SK-N-SH (cell line): ENCODE data around the gene MAEA.

Experiments
- EP300 ChIP-seq, 2 experiments: IDR thresholded peaks; 2 replicates each; pipeline versions ENCODE4 v1.4.0 to v1.6.1; 2012; ENCODE audit warnings: borderline replicate concordance in 1 of 2, low read depth in 1 of 2, low read length in 1 of 2
- GATA2 ChIP-seq: sonication (generic); formaldehyde crosslinking; IDR thresholded peaks from 2 replicates; pipeline ENCODE4 v1.5.0; 2020; ENCODE audit warnings: mild to moderate bottlenecking, missing genetic modification reagents
- MEF2A ChIP-seq: IDR thresholded peaks from 2 replicates; pipeline ENCODE4 v1.4.0; 2012; ENCODE audit warnings: low read depth, borderline replicate concordance
- RCOR1 ChIP-seq: fragments of 150-350 bp; IDR thresholded peaks from 2 replicates; pipeline ENCODE4 v1.6.1; 2017; ENCODE audit warnings: antibody characterized with exemption, low read length
- REST ChIP-seq: IDR thresholded peaks from 2 replicates; pipeline ENCODE4 v1.6.1; 2012; ENCODE audit warnings: mild to moderate bottlenecking, low read depth, low read length, moderate library complexity
- SIN3A ChIP-seq: IDR thresholded peaks from 2 replicates; pipeline ENCODE4 v1.6.1; 2012; ENCODE audit warnings: low read depth, mild to moderate bottlenecking, low read length, moderate library complexity, borderline replicate concordance
- YY1 ChIP-seq: IDR thresholded peaks from 2 replicates; pipeline ENCODE4 v1.4.0; 2012; ENCODE audit warnings: low read depth, mild to moderate bottlenecking
- TF ChIP-seq, protein P1 (sequence below): fragments of 200-600 bp; sonication (generic); IDR thresholded peaks from 2 replicates; pipeline ENCODE4 v1.6.1; 2017; ENCODE audit warnings: antibody characterized with exemption, mild to moderate bottlenecking, moderate library complexity

DNA sequence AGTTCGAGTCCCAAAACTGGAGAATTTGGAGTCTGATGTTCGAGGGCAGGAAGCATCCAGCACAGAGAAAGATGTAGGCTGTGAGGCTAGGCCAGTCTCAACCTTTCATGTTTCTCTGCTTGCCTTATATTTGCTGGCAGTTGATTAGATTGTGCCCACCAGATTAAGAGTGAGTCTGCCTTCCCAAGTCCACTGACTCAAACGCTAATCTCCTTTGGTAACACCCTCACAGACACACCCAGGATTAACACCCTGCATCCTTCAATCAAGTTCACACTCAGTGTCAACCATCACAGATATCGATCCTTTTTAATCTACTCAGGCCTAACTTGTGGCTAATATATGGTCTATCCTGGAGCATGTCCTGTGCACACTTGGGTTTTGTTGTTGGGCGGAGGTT lies 18.0 kb upstream of the MAEA start:
- TF ChIP-seq, protein P1, sequence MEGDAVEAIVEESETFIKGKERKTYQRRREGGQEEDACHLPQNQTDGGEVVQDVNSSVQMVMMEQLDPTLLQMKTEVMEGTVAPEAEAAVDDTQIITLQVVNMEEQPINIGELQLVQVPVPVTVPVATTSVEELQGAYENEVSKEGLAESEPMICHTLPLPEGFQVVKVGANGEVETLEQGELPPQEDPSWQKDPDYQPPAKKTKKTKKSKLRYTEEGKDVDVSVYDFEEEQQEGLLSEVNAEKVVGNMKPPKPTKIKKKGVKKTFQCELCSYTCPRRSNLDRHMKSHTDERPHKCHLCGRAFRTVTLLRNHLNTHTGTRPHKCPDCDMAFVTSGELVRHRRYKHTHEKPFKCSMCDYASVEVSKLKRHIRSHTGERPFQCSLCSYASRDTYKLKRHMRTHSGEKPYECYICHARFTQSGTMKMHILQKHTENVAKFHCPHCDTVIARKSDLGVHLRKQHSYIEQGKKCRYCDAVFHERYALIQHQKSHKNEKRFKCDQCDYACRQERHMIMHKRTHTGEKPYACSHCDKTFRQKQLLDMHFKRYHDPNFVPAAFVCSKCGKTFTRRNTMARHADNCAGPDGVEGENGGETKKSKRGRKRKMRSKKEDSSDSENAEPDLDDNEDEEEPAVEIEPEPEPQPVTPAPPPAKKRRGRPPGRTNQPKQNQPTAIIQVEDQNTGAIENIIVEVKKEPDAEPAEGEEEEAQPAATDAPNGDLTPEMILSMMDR: no peak
- TF ChIP-seq EP300 (IDR thresholded peaks at IDR 0.05; ENCODE audit: borderline replicate concordance in 1 of 2, low read depth in 1 of 2, low read length in 1 of 2) (no peak), GATA2 (CRISPR knock-in tag) (no peak), MEF2A (no peak), REST (no peak), YY1 (no peak), RCOR1 (no peak), SIN3A (no peak)
